ENCODE results near the gene SNN. TPM values are rescaled to one million over a fixed set of nuclear protein-coding genes. Genes with fewer than 3 reads are reported as not detected.
A peak's percentile ranks its signal among the peaks of the same experiment; 100 is the strongest.

SNN gene
- total RNA-seq, 2 donors from 2014 or later: 28.9 to 35.1 TPM

- Mint-ChIP-seq H3K9me3 (no peaks in the 10 kb centered on the region), H3K4me3 (no peak overlapping the region), H3K27me3 (ENCODE audit: insufficient read depth) (no peaks in the 10 kb centered on the region), H3K4me1 (no peaks in the 10 kb centered on the region), H3K27ac (peak overlapping the region; percentile 55), H3K36me3 (ENCODE audit: low read depth) (peaks cover 65% of the 10 kb centered on the region)
- WGBS, 2 experiments (ENCODE audit: insufficient coverage in 1 of 2, insufficient read length in 1 of 2): 88 to 94% methylated on average over 2 of the region's 2 CpGs
- Histone ChIP-seq H3K4me3 (ENCODE audit: low read length) (no peak overlapping the region), H3K27ac (ENCODE audit: low read depth, low read length) (no peak overlapping the region), H3K36me3 (ENCODE audit: control insufficient read depth, insufficient read depth, low read length) (peaks cover 85% of the 10 kb centered on the region), H3K27me3 (ENCODE audit: control insufficient read depth, insufficient read depth, low read length, poor library complexity, severe bottlenecking) (no peaks in the 10 kb centered on the region), H3K9ac (ENCODE audit: extremely low read depth, low read length, poor library complexity, severe bottlenecking) (no peak overlapping the region), H3K9me3 (ENCODE audit: control insufficient read depth, low read length) (no peaks in the 10 kb centered on the region), H3K4me1 (ENCODE audit: control insufficient read depth, insufficient read depth, low read length) (no peaks in the 10 kb centered on the region)
- no peak for TF ChIP-seq CTCF (conservative IDR thresholded peaks at IDR 0.05)
- no peak for DNase-seq
Observed at GRCh38 chr16:11681556-11681955, 13.3 kb downstream of the SNN start.

GRCh38 chr16:11681976-11682654, 13.9 kb downstream of the SNN start:
- no peak overlapping the region for H3K4me3 Mint-ChIP-seq
- no peak for TF ChIP-seq CTCF (conservative IDR thresholded peaks at IDR 0.05)
- H3K9me3 ChIP-seq (ENCODE audit: control insufficient read depth, low read length): no peaks in the 10 kb centered on the region
- H3K4me1 ChIP-seq (ENCODE audit: control insufficient read depth, insufficient read depth, low read length): no peaks in the 10 kb centered on the region
- H3K4me3 ChIP-seq (ENCODE audit: low read length): no peak overlapping the region
- peaks cover 85% of the 10 kb centered on the region for H3K36me3 ChIP-seq (ENCODE audit: control insufficient read depth, insufficient read depth, low read length)
- no peak for DNase-seq
- H3K36me3 Mint-ChIP-seq (ENCODE audit: low read depth): peaks cover 64% of the 10 kb centered on the region
- no peaks in the 10 kb centered on the region for H3K9me3 Mint-ChIP-seq
- no peaks in the 10 kb centered on the region for H3K4me1 Mint-ChIP-seq
- no peaks in the 10 kb centered on the region for H3K27me3 Mint-ChIP-seq (ENCODE audit: insufficient read depth)
- no peak overlapping the region for H3K27ac ChIP-seq (ENCODE audit: low read depth, low read length)
- H3K27ac Mint-ChIP-seq: no peak overlapping the region
- no peaks in the 10 kb centered on the region for H3K27me3 ChIP-seq (ENCODE audit: control insufficient read depth, insufficient read depth, low read length, poor library complexity, severe bottlenecking)
- 88 to 89% methylated on average over 9 to 12 of the region's 12 CpGs for WGBS, 2 experiments (ENCODE audit: insufficient coverage in 1 of 2, insufficient read length in 1 of 2)
- no peak overlapping the region for H3K9ac ChIP-seq (ENCODE audit: extremely low read depth, low read length, poor library complexity, severe bottlenecking)

- no peak for DNase-seq
- Mint-ChIP-seq H3K4me1 (no peaks in the 10 kb centered on the region), H3K27me3 (ENCODE audit: insufficient read depth) (no peaks in the 10 kb centered on the region), H3K4me3 (no peak overlapping the region), H3K27ac (no peak overlapping the region), H3K9me3 (no peaks in the 10 kb centered on the region), H3K36me3 (ENCODE audit: low read depth) (peaks cover 64% of the 10 kb centered on the region)
- H3K36me3 ChIP-seq (ENCODE audit: control insufficient read depth, insufficient read depth, low read length): peaks cover 85% of the 10 kb centered on the region
- no peaks in the 10 kb centered on the region for H3K9me3 ChIP-seq (ENCODE audit: control insufficient read depth, low read length)
- 86 to 92% methylated on average over 5 of the region's 5 CpGs for WGBS, 2 experiments (ENCODE audit: insufficient coverage in 1 of 2, insufficient read length in 1 of 2)
- no peak overlapping the region for H3K4me3 ChIP-seq (ENCODE audit: low read length)
- H3K9ac ChIP-seq (ENCODE audit: extremely low read depth, low read length, poor library complexity, severe bottlenecking): no peak overlapping the region
- no peaks in the 10 kb centered on the region for H3K4me1 ChIP-seq (ENCODE audit: control insufficient read depth, insufficient read depth, low read length)
- TF ChIP-seq CTCF (conservative IDR thresholded peaks at IDR 0.05): no peak
- no peak overlapping the region for H3K27ac ChIP-seq (ENCODE audit: low read depth, low read length)
- no peaks in the 10 kb centered on the region for H3K27me3 ChIP-seq (ENCODE audit: control insufficient read depth, insufficient read depth, low read length, poor library complexity, severe bottlenecking)
Observed at GRCh38 chr16:11682655-11683096, 14.4 kb downstream of the SNN start.

All from endodermal cell (in vitro differentiated cells).